OCI-LY3 (cell line): ENCODE data around the gene MAPKAPK2.
"Not testable (repeated sequence)": the region's sequence is repeated elsewhere in the genome, so short reads cannot be mapped to it uniquely, and the experiment has no call there.

Experiments
- H2AFZ ChIP-seq: fragments of 200-600, 300-600 bp; shearing (Covaris generic); 2 replicates; pipeline ENCODE4 v1.6.0; 2014; ENCODE audit warnings: antibody characterized with exemption, low read depth, low read length
- H3K27ac ChIP-seq: fragments of 200-600, 300-600 bp; sonication (generic); 2 replicates; pipeline ENCODE4 v1.5.1; 2014; ENCODE audit warnings: mild to moderate bottlenecking, low read length, moderate library complexity, mixed read lengths
- H3K27me3 ChIP-seq: fragments of 200-600, 300-600 bp; sonication (generic); 2 replicates; pipeline ENCODE4 v1.6.1; 2014; ENCODE audit warnings: low read depth, low read length, mixed read lengths
- H3K36me3 ChIP-seq: fragments of 200-600, 300-600 bp; sonication (generic); replicated peaks from 2 replicates; pipeline ENCODE3; 2014; ENCODE audit warnings: low read depth, low read length, mixed read lengths
- H3K4me1 ChIP-seq: fragments of 300-600, 200-600 bp; sonication (generic); 2 replicates; pipeline ENCODE4 v1.6.1; 2014; ENCODE audit warnings: low read length, mixed read lengths
- H3K4me2 ChIP-seq: fragments of 200-600, 300-600 bp; sonication (generic); 2 replicates; pipeline ENCODE4 v1.6.1; 2014; ENCODE audit warnings: low read length, mixed read lengths
- H3K4me3 ChIP-seq: fragments of 300-600, 200-600 bp; sonication (generic); 2 replicates; pipeline ENCODE4 v1.5.1; 2014; ENCODE audit warnings: antibody characterized with exemption, mild to moderate bottlenecking, low read length, moderate library complexity
- H3K79me2 ChIP-seq: fragments of 300-600, 200-600 bp; shearing (Covaris generic); 2 replicates; pipeline ENCODE4 v1.6.1; 2014; ENCODE audit warnings: mild to moderate bottlenecking, low read length, mixed read lengths
- H3K9ac ChIP-seq: fragments of 300-600, 200-600 bp; shearing (Covaris generic); 2 replicates; pipeline ENCODE4 v1.6.0; 2014; ENCODE audit warnings: mild to moderate bottlenecking, low read length, moderate library complexity
- H3K9me3 ChIP-seq: fragments of 200-600, 300-600 bp; shearing (Covaris generic); 2 replicates; pipeline ENCODE4 v1.6.1; 2014; ENCODE audit warnings: low read length, mixed read lengths; ENCODE audit not compliant: insufficient read depth
- H4K20me1 ChIP-seq: fragments of 200-600, 300-600 bp; sonication (generic); 2 replicates; pipeline ENCODE4 v1.6.1; 2016; ENCODE audit warnings: low read length, mixed read lengths; ENCODE audit not compliant: insufficient read depth
- EZH2phosphoT487 ChIP-seq: fragments of 200-600 bp; shearing (Covaris generic); IDR thresholded peaks from 2 replicates; pipeline ENCODE4 v1.6.1; 2018; ENCODE audit warnings: antibody characterized with exemption, mixed run types, low read depth
- TF ChIP-seq, protein P1 (sequence below): fragments of 200-600, 300-600 bp; sonication (generic); IDR thresholded peaks from 2 replicates; pipeline ENCODE4 v1.5.1; 2014; ENCODE audit warnings: antibody characterized with exemption, low read length, low read depth

The MAPKAPK2 gene

DNA sequence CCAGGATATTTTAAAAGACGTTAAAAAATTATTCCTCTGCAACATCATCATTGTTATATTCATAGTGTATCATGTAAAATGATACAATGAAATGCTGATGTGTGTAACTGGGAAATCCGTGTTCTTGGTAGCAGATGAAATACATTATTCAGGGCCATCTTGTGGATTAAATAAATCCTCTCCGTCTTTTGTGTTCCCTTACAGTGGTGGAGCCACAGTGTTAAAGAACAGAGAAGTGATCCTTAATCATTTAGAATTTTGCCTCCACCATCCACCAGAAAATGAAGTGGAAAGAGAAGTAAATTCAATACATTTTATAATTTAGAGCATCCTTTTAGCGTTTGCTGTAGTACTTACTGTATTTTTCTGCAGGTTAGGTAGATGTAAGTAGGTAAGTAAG lies 48.0 kb upstream of the MAPKAPK2 start:
- no peaks in the 10 kb centered on the region for H4K20me1 ChIP-seq
- no peak overlapping the region for H3K4me2 ChIP-seq
- no peak overlapping the region for H2AFZ ChIP-seq
- no peaks in the 10 kb centered on the region for H3K36me3 ChIP-seq
- H3K9ac ChIP-seq = no peak overlapping the region
- H3K9me3 ChIP-seq = no peaks in the 10 kb centered on the region
- H3K27ac ChIP-seq = no peak overlapping the region
- peaks cover 23% of the 10 kb centered on the region for H3K27me3 ChIP-seq
- peaks cover 21% of the 10 kb centered on the region for H3K4me1 ChIP-seq
- no peaks in the 10 kb centered on the region for H3K79me2 ChIP-seq
- H3K4me3 ChIP-seq = no peak overlapping the region
- TF ChIP-seq, protein P1, sequence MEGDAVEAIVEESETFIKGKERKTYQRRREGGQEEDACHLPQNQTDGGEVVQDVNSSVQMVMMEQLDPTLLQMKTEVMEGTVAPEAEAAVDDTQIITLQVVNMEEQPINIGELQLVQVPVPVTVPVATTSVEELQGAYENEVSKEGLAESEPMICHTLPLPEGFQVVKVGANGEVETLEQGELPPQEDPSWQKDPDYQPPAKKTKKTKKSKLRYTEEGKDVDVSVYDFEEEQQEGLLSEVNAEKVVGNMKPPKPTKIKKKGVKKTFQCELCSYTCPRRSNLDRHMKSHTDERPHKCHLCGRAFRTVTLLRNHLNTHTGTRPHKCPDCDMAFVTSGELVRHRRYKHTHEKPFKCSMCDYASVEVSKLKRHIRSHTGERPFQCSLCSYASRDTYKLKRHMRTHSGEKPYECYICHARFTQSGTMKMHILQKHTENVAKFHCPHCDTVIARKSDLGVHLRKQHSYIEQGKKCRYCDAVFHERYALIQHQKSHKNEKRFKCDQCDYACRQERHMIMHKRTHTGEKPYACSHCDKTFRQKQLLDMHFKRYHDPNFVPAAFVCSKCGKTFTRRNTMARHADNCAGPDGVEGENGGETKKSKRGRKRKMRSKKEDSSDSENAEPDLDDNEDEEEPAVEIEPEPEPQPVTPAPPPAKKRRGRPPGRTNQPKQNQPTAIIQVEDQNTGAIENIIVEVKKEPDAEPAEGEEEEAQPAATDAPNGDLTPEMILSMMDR = no peak
- TF ChIP-seq EZH2phosphoT487 = no peak; the same call in 1 of the 2 replicates

DNA sequence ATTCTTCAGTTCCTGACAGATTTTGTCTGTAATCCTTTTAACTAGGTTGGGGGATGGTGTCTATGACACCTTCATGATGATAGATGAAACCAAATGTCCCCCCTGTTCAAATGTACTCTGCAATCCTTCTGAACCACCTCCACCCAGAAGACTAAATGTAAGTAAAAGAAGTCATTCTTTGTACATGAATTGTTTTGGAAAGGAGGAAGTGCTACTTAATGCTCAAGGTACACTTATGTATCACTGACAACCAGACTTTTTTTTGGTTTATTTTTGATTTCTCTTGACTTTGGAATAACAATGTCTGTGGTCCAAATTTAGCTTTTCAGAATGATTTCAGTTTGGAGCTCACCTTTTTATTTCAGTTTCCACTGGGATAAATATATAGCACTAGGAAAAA lies 47.1 kb upstream of the MAPKAPK2 start:
- no peak overlapping the region for H3K4me2 ChIP-seq
- peaks cover 20% of the 10 kb centered on the region for H3K27me3 ChIP-seq
- no peak overlapping the region for H2AFZ ChIP-seq
- no peak for TF ChIP-seq EZH2phosphoT487
- TF ChIP-seq, protein P1 = no peak
- H3K9me3 ChIP-seq = no peaks in the 10 kb centered on the region
- no peak overlapping the region for H3K27ac ChIP-seq
- no peaks in the 10 kb centered on the region for H4K20me1 ChIP-seq
- H3K4me3 ChIP-seq = no peak overlapping the region
- H3K36me3 ChIP-seq = no peaks in the 10 kb centered on the region
- H3K4me1 ChIP-seq = peaks cover 21% of the 10 kb centered on the region
- no peaks in the 10 kb centered on the region for H3K79me2 ChIP-seq
- no peak overlapping the region for H3K9ac ChIP-seq

DNA sequence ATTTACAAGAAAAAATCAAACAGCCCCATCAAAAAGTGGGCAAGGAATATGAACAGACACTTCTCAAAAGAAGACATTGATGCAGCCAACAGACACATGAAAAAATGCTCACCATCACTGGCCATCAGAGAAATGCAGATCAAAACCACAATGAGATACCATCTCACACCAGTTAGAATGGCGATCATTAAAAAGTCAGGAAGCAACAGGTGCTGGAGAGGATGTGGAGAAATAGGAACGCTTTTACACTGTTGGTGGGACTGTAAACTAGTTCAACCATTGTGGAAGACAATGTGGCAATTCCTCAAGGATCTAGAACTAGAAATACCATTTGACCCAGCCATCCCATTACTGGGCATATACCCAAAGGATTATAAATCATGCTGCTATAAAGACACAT lies 42.6 kb upstream of the MAPKAPK2 start:
- H3K4me2 ChIP-seq, H3K9me3 ChIP-seq, H4K20me1 ChIP-seq, H3K79me2 ChIP-seq, H3K27me3 ChIP-seq, H3K27ac ChIP-seq, H3K36me3 ChIP-seq, H3K4me3 ChIP-seq, H3K9ac ChIP-seq, H2AFZ ChIP-seq: not testable (repeated sequence)
- H3K4me1 ChIP-seq = peaks cover 14% of the 10 kb centered on the region

DNA sequence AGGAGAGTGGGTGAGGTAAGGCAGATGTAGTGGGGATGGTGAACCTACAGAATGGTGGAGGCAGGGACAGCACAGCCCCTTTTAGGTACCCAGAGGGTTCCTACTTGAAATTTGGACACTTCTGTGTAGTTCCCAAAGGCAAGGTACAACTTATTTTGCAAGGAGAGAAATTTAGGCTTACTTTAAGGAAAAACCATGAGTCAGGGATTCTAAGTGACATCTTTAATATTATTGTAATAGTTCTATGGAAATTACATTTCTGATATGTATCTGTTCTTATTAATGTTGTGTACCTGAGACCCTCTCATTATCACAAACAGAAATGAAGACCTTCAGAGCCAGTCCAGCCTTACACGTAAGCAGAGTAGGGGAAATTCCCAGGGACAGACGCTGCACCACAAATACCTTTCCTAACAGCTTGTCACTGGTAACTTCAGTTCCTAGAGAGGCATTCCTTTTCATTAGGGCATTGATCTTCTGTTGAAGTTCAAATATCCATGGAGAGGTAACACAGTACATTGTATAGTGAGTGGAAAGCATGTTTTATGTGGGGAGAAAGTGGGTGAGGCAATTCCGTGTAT lies 41.5 kb upstream of the MAPKAPK2 start:
- Histone ChIP-seq H3K4me1 (peaks cover 8% of the 10 kb centered on the region), H3K4me3 (no peak overlapping the region), H3K27ac (no peak overlapping the region), H2AFZ (peak overlapping the region; percentile 59; the same call in 1 of the 2 replicates), H3K9me3 (no peaks in the 10 kb centered on the region), H3K27me3 (no peaks in the 10 kb centered on the region), H4K20me1 (no peaks in the 10 kb centered on the region), H3K4me2 (peak overlapping the region; percentile 31), H3K9ac (no peak overlapping the region), H3K79me2 (no peaks in the 10 kb centered on the region), H3K36me3 (peaks cover under 1% of the 10 kb centered on the region)
- TF ChIP-seq, protein P1 = no peak
- no peak for TF ChIP-seq EZH2phosphoT487
